H9 (cell line): ENCODE measurements around the gene EPAS1. TPM values are rescaled to one million over a fixed set of nuclear protein-coding genes. Genes with fewer than 3 reads are reported as not detected.

Experiments used
- DNase-seq: peaks from one replicate; pipeline ENCODE4 v3.0.0-alpha.2; 2017
- H2AFZ ChIP-seq: one replicate; pipeline ENCODE4 v1.6.1; 2013; ENCODE audit warnings: mild to moderate bottlenecking, low read length, control low read depth, moderate library complexity
- H2AK5ac ChIP-seq: 2 replicates; pipeline ENCODE4 v1.6.1; 2013; ENCODE audit warnings: low read length, control low read depth, mixed read lengths; ENCODE audit not compliant: insufficient read length
- H2BK120ac ChIP-seq: one replicate; pipeline ENCODE4 v1.6.1; 2013; ENCODE audit warnings: low read depth, mild to moderate bottlenecking, low read length, control low read depth, inconsistent platforms; ENCODE audit not compliant: poor library complexity, severe bottlenecking
- H2BK12ac ChIP-seq: 2 replicates; pipeline ENCODE4 v1.6.1; 2013; ENCODE audit warnings: low read length, control low read depth, mixed read lengths, low read depth; ENCODE audit not compliant: insufficient read length
- H2BK15ac ChIP-seq: 2 replicates; pipeline ENCODE4 v1.6.1; 2013; ENCODE audit warnings: low read depth, low read length, control low read depth
- H2BK20ac ChIP-seq: one replicate; pipeline ENCODE4 v1.6.1; 2013; ENCODE audit warnings: low read depth, mild to moderate bottlenecking, low read length, control low read depth, inconsistent platforms; ENCODE audit not compliant: poor library complexity, severe bottlenecking
- H2BK5ac ChIP-seq: 2 replicates; pipeline ENCODE4 v1.6.1; 2013; ENCODE audit warnings: low read length, control low read depth, mixed read lengths; ENCODE audit not compliant: insufficient read length
- H3K14ac ChIP-seq: 2 replicates; pipeline ENCODE4 v1.6.1; 2013; ENCODE audit warnings: low read length, control low read depth; ENCODE audit not compliant: insufficient read depth
- H3K18ac ChIP-seq: 2 replicates; pipeline ENCODE4 v1.6.1; 2013; ENCODE audit warnings: low read depth, mild to moderate bottlenecking, mixed read lengths, low read length, control low read depth; ENCODE audit not compliant: insufficient read length
- H3K23ac ChIP-seq: 2 replicates; pipeline ENCODE4 v1.6.1; 2013; ENCODE audit warnings: low read length, control low read depth, mixed read lengths, low read depth; ENCODE audit not compliant: insufficient read length
- H3K23me2 ChIP-seq: 2 replicates; pipeline ENCODE4 v1.6.1; 2013; ENCODE audit warnings: low read depth, mild to moderate bottlenecking, mixed read lengths, low read length, control low read depth; ENCODE audit not compliant: insufficient read length, poor library complexity, severe bottlenecking
- H3K27ac ChIP-seq: 2 replicates; pipeline ENCODE4 v1.5.1; 2013; ENCODE audit warnings: low read length, control low read depth, mixed read lengths, low read depth; ENCODE audit not compliant: insufficient read length
- H3K27me3 ChIP-seq: 2 replicates; pipeline ENCODE4 v1.6.1; 2013; ENCODE audit warnings: low read length, control low read depth, inconsistent platforms; ENCODE audit not compliant: insufficient read depth
- H3K4ac ChIP-seq: 2 replicates; pipeline ENCODE4 v1.6.1; 2013; ENCODE audit warnings: low read depth, mild to moderate bottlenecking, control low read depth, inconsistent platforms, low read length, moderate library complexity
- H3K4me1 ChIP-seq: 2 replicates; pipeline ENCODE4 v1.6.1; 2013; ENCODE audit warnings: low read length, control low read depth, inconsistent platforms; ENCODE audit not compliant: insufficient read depth
- H3K4me2 ChIP-seq: 2 replicates; pipeline ENCODE4 v1.6.1; 2013; ENCODE audit warnings: low read length, control low read depth, mixed read lengths; ENCODE audit not compliant: insufficient read length, insufficient read depth
- H3K56ac ChIP-seq: 2 replicates; pipeline ENCODE4 v1.6.1; 2013; ENCODE audit warnings: low read depth, mild to moderate bottlenecking, mixed read lengths, low read length, control low read depth; ENCODE audit not compliant: insufficient read length
- H3K79me1 ChIP-seq: 2 replicates; pipeline ENCODE4 v1.6.1; 2013; ENCODE audit warnings: low read depth, mild to moderate bottlenecking, moderate library complexity, low read length, control low read depth, inconsistent platforms; ENCODE audit not compliant: insufficient read depth, poor library complexity, severe bottlenecking
- H3K79me2 ChIP-seq: 2 replicates; pipeline ENCODE4 v1.6.1; 2013; ENCODE audit warnings: low read length, control low read depth, inconsistent platforms; ENCODE audit not compliant: insufficient read depth
- H3K9ac ChIP-seq: 2 replicates; pipeline ENCODE4 v1.6.1; 2013; ENCODE audit warnings: low read length, control low read depth, mixed read lengths; ENCODE audit not compliant: insufficient read length; ENCODE audit errors: extremely low read depth
- H3K9me3 ChIP-seq: one replicate; pipeline ENCODE4 v1.6.1; 2013; ENCODE audit warnings: low read depth, low read length, inconsistent platforms; ENCODE audit not compliant: control insufficient read depth
- H3T11ph ChIP-seq: one replicate; pipeline ENCODE4 v1.6.1; 2013; ENCODE audit warnings: mild to moderate bottlenecking, low read length, control low read depth, inconsistent platforms
- H4K20me1 ChIP-seq: one replicate; pipeline ENCODE4 v1.6.1; 2013; ENCODE audit not compliant: control insufficient read depth, insufficient read length, insufficient read depth
- H4K5ac ChIP-seq: 2 replicates; pipeline ENCODE4 v1.6.1; 2013; ENCODE audit warnings: low read depth, mild to moderate bottlenecking, mixed read lengths, low read length, control low read depth; ENCODE audit not compliant: insufficient read length
- H4K8ac ChIP-seq: replicated peaks from 2 replicates; pipeline ENCODE4 v1.6.1; 2013; ENCODE audit warnings: low read length, control low read depth, mixed read lengths, low read depth; ENCODE audit not compliant: insufficient read length
- H4K91ac ChIP-seq: 2 replicates; pipeline ENCODE4 v1.6.1; 2013; ENCODE audit warnings: low read depth, mild to moderate bottlenecking, moderate library complexity, mixed read lengths, low read length, control low read depth; ENCODE audit not compliant: insufficient read length
- H3K27ac Mint-ChIP-seq, 3 experiments: 2 replicates in 2 of 3; 3 replicates in 1 of 3; pipeline ENCODE4 v1.8.0; 2020 to 2021; ENCODE audit warnings: mixed read lengths in 3 of 3, mild to moderate bottlenecking in 1 of 3, moderate library complexity in 1 of 3
- H3K27me3 Mint-ChIP-seq: 2 replicates; pipeline ENCODE4 v1.8.0; 2021; ENCODE audit warnings: low read depth, mild to moderate bottlenecking, moderate library complexity, mixed read lengths
- H3K36me3 Mint-ChIP-seq, 3 experiments: 2 replicates in 2 of 3; 3 replicates in 1 of 3; pipeline ENCODE4 v1.8.0; 2020 to 2021; ENCODE audit warnings: low read depth in 3 of 3, mixed read lengths in 3 of 3; ENCODE audit not compliant: insufficient read depth in 1 of 3
- H3K4me1 Mint-ChIP-seq, 2 experiments: 2 replicates each; pipeline ENCODE4 v1.8.0; 2020; ENCODE audit warnings: mixed read lengths in 2 of 2
- H3K4me3 Mint-ChIP-seq, 2 experiments: 2 replicates in 1 of 2; 3 replicates in 1 of 2; pipeline ENCODE4 v1.8.0; 2020 to 2021; ENCODE audit warnings: mild to moderate bottlenecking in 2 of 2, mixed read lengths in 2 of 2, moderate library complexity in 1 of 2
- H3K9me3 Mint-ChIP-seq, 2 experiments: 2 replicates in 1 of 2; 3 replicates in 1 of 2; pipeline ENCODE4 v1.8.0; 2020; ENCODE audit warnings: mild to moderate bottlenecking in 2 of 2, mixed read lengths in 2 of 2, moderate library complexity in 1 of 2
- WGBS: extraction: QIAGEN DNeasy Blood & Tissue Kit; methylation state at CpG from one replicate; pipeline ENCODE4 v1.1.7; 2013; ENCODE audit warnings: missing lambda C conversion rate, low lambda C conversion rate, mixed read lengths; ENCODE audit not compliant: insufficient read length; ENCODE audit errors: extremely low coverage; 5-methylcytosine and 5-hydroxymethylcytosine counted together
- long read RNA-seq: library from polyadenylated mRNA; unstranded; transcript quantifications from one replicate; pipeline ENCODE4 v2.0.0, GENCODE V29; 2020
- total RNA-seq: library from RNA; stranded (reverse); gene quantifications from 2 replicates; pipeline ENCODE4 v1.2.1, GENCODE V29; 2021
- TF ChIP-seq, protein P1 (sequence below): fragments of 200-600 bp; sonication (generic); conservative IDR thresholded peaks from 3 replicates; pipeline ENCODE4 v1.8.0; 2021; ENCODE audit warnings: antibody characterized with exemption, mild to moderate bottlenecking

Gene EPAS1
- total RNA-seq: 1.1 and 1.4 TPM in 2 replicates
- long read RNA-seq: 0 reads

DNA sequence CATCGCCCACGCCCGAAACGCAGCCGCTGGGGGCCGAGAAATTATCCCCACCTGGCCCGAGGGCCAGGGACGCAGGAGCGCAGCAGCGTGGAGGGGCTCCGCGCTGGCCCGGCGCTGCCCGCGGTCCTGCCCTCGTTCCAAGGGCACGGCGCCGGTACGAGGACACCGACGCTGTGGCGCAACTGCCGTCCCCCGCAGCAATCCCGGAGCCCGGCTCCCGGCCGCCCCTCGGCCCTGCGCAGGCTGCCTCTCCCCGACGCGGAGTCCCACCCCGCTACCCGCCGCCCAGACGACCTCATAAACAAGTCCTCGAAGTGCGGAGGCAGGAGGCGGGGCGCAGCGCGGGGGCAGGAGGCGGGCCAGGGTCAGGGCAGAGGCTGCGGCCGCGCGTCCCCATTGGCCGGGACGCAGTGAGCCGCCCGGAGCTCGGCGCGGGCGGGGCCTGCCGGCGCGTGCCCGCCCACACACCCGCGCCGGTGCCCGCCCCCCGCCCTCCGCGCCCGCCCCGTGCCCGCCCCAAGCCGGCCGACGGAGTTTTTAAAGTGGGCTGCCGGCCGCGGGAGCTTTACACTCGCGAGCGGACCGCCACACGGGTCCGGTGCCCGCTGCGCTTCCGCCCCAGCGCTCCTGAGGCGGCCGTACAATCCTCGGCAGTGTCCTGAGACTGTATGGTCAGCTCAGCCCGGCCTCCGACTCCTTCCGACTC is at the start of gene EPAS1:
EPAS1 (plus strand) TSS at position 568 of the 706 bp plus-strand sequence. CDS start 505 bp downstream, outside the sequence.
- H3K79me1 ChIP-seq: no peaks in the 10 kb centered on the region
- Mint-ChIP-seq H3K9me3 (peaks cover 0 to 4% of the 10 kb centered on the region in 2 experiments; a peak in 2 of 5 replicates), H3K4me3 (peak within 1 kb of the TSS; percentile 77 to 91), H3K27me3 (peaks cover 85% of the 10 kb centered on the region), H3K4me1 (peaks cover 34 to 39% of the 10 kb centered on the region in 2 experiments), H3K27ac (no peak within 1 kb of the TSS), H3K36me3 (no peaks in the 10 kb centered on the region; a peak in 1 of 7 replicates)
- no peak within 1 kb of the TSS for H2BK20ac ChIP-seq
- peaks cover 20% of the 10 kb centered on the region for H3K23me2 ChIP-seq
- H3K4me1 ChIP-seq: no peaks in the 10 kb centered on the region
- no peak within 1 kb of the TSS for H3K4ac ChIP-seq
- no peaks in the 10 kb centered on the region for H3K79me2 ChIP-seq
- H3K27me3 ChIP-seq: peaks cover 45% of the 10 kb centered on the region
- no peak within 1 kb of the TSS for H2AK5ac ChIP-seq
- no peak within 1 kb of the TSS for H3K23ac ChIP-seq
- no peak within 1 kb of the TSS for H3K27ac ChIP-seq
- no peak within 1 kb of the TSS for H2AFZ ChIP-seq
- H4K8ac ChIP-seq: no peak within 1 kb of the TSS
- H3K9ac ChIP-seq: no peak within 1 kb of the TSS
- no peaks in the 10 kb centered on the region for H3K9me3 ChIP-seq
- no peak within 1 kb of the TSS for H3T11ph ChIP-seq
- no peak within 1 kb of the TSS for H2BK5ac ChIP-seq
- no peak within 1 kb of the TSS for H2BK120ac ChIP-seq
- peak within 1 kb of the TSS; percentile 66 for H3K4me2 ChIP-seq
- no peak within 1 kb of the TSS for H3K14ac ChIP-seq
- peak; percentile 94 for DNase-seq
- H3K18ac ChIP-seq: no peak within 1 kb of the TSS
- WGBS: no CpG with 5 or more reads among the region's 94 CpGs
- no peak within 1 kb of the TSS for H4K5ac ChIP-seq
- no peak within 1 kb of the TSS for H2BK15ac ChIP-seq
- H3K56ac ChIP-seq: no peak within 1 kb of the TSS
- TF ChIP-seq, protein P1, sequence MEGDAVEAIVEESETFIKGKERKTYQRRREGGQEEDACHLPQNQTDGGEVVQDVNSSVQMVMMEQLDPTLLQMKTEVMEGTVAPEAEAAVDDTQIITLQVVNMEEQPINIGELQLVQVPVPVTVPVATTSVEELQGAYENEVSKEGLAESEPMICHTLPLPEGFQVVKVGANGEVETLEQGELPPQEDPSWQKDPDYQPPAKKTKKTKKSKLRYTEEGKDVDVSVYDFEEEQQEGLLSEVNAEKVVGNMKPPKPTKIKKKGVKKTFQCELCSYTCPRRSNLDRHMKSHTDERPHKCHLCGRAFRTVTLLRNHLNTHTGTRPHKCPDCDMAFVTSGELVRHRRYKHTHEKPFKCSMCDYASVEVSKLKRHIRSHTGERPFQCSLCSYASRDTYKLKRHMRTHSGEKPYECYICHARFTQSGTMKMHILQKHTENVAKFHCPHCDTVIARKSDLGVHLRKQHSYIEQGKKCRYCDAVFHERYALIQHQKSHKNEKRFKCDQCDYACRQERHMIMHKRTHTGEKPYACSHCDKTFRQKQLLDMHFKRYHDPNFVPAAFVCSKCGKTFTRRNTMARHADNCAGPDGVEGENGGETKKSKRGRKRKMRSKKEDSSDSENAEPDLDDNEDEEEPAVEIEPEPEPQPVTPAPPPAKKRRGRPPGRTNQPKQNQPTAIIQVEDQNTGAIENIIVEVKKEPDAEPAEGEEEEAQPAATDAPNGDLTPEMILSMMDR: no peak
- H4K20me1 ChIP-seq: no peaks in the 10 kb centered on the region
- no peak within 1 kb of the TSS for H2BK12ac ChIP-seq
- H4K91ac ChIP-seq: no peak within 1 kb of the TSS
